ENCODE measurements around the gene COL11A1. TPM values are rescaled to one million over a fixed set of nuclear protein-coding genes. Genes with fewer than 3 reads are reported as not detected.

The COL11A1 gene
- total and polyA plus RNA-seq, 9 of the 15 experiments (the other 6 are each of a cell fraction or from before 2014, with no cell fraction given), result 0.07 TPM; not detected in 8

GRCh38 chr1:103069201-103069600 is 39.1 kb downstream of the COL11A1 start:
- H3K79me2 ChIP-seq (ENCODE audit: control insufficient read depth, insufficient read depth, low read length), result no peaks in the 10 kb centered on the region
- POLR2A ChIA-PET, result no interaction called here
- H3K9ac ChIP-seq (ENCODE audit: insufficient read depth in 1 of 2, low read depth in 2 of 2, low read length in 2 of 2), result no peak overlapping the region

More at GRCh38 chr1:103069201-103069600, 39.1 kb downstream of the COL11A1 start:
- intact Hi-C loops (cut with micrococcal nuclease), result no loop called here
- Histone ChIP-seq H3K27ac (ENCODE audit: extremely low read depth, low read depth, low read length) (no peak overlapping the region), H3K9me1 (ENCODE audit: control insufficient read depth, insufficient read depth, low read length) (no peaks in the 10 kb centered on the region), H3K27me3 (ENCODE audit: control insufficient read depth in 2 of 2, insufficient read depth in 2 of 2, low read length in 2 of 2) (no peaks in the 10 kb centered on the region), H3K4me1 (replicated peaks in 1 of 2; ENCODE audit: control insufficient read depth in 2 of 2, insufficient read depth in 2 of 2, low read length in 2 of 2) (no peaks in the 10 kb centered on the region), H2AFZ (ENCODE audit: low read depth, low read length) (no peak overlapping the region), H3K4me2 (ENCODE audit: insufficient read depth, low read length) (no peak overlapping the region), H3K36me3 (ENCODE audit: control insufficient read depth, insufficient read depth, low read length) (no peaks in the 10 kb centered on the region), H3K9me3 (replicated peaks; ENCODE audit: control insufficient read depth, insufficient read depth, low read depth, low read length) (no peaks in the 10 kb centered on the region; the same call in 1 of the 2 replicates), H3K4me3 (no peak overlapping the region), H4K20me1 (replicated peaks; ENCODE audit: control insufficient read depth, insufficient read depth, low read length) (no peaks in the 10 kb centered on the region)
- CTCF ChIA-PET (ENCODE audit: low intra/inter-chr PET ratio), result no interaction called here
- WGBS (ENCODE audit: insufficient coverage, low coverage, missing lambda C conversion rate), result 0% methylated on average over 2 of the region's 2 CpGs
- TF ChIP-seq CBX5 (IDR thresholded peaks at IDR 0.05; ENCODE audit: borderline replicate concordance, low read depth) (no peak), MYC (IDR thresholded peaks at IDR 0.05; ENCODE audit: low read depth, low read length) (no peak), MYC (CRISPR knock-in tag; IDR thresholded peaks at IDR 0.05; ENCODE audit: borderline replicate concordance, low read depth) (no peak), KDM5B (IDR thresholded peaks at IDR 0.05; ENCODE audit: insufficient replicate concordance, low read depth, low read length) (no peak), MTF1 (CRISPR knock-in tag; IDR thresholded peaks at IDR 0.05; ENCODE audit: borderline replicate concordance) (no peak), RBM15 (IDR thresholded peaks at IDR 0.05; ENCODE audit: insufficient read depth, low read length) (no peak), ZNF639 (CRISPR knock-in tag; conservative IDR thresholded peaks at IDR 0.05 in 1 of 2, IDR thresholded peaks at IDR 0.05 in 1 of 2) (no peak)
- TF ChIP-seq, protein P1, sequence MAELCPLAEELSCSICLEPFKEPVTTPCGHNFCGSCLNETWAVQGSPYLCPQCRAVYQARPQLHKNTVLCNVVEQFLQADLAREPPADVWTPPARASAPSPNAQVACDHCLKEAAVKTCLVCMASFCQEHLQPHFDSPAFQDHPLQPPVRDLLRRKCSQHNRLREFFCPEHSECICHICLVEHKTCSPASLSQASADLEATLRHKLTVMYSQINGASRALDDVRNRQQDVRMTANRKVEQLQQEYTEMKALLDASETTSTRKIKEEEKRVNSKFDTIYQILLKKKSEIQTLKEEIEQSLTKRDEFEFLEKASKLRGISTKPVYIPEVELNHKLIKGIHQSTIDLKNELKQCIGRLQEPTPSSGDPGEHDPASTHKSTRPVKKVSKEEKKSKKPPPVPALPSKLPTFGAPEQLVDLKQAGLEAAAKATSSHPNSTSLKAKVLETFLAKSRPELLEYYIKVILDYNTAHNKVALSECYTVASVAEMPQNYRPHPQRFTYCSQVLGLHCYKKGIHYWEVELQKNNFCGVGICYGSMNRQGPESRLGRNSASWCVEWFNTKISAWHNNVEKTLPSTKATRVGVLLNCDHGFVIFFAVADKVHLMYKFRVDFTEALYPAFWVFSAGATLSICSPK (IDR thresholded peaks at IDR 0.05; ENCODE audit: borderline replicate concordance), result no peak
- TF ChIP-seq, protein P2, sequence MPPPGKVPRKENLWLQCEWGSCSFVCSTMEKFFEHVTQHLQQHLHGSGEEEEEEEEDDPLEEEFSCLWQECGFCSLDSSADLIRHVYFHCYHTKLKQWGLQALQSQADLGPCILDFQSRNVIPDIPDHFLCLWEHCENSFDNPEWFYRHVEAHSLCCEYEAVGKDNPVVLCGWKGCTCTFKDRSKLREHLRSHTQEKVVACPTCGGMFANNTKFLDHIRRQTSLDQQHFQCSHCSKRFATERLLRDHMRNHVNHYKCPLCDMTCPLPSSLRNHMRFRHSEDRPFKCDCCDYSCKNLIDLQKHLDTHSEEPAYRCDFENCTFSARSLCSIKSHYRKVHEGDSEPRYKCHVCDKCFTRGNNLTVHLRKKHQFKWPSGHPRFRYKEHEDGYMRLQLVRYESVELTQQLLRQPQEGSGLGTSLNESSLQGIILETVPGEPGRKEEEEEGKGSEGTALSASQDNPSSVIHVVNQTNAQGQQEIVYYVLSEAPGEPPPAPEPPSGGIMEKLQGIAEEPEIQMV (tag; conservative IDR thresholded peaks at IDR 0.05; ENCODE audit: low read depth), result no peak
- in situ Hi-C loops (cut with MboI), result no loop called here
- DNase-seq (ENCODE audit: extremely low read depth in 1 of 4, low spot score in 3 of 4) (no peak), ATAC-seq (no peak), FAIRE-seq (no peak)
- no TSS peak for BruUV-seq (replicated peaks)
